PC-3 (cell line): ENCODE data around the gene PSMD10. TPM values are rescaled to one million over a fixed set of nuclear protein-coding genes. Genes with fewer than 3 reads are reported as not detected.

Source experiments
- ATAC-seq: fragments of 200-7000 bp; cut with Tn5 transposase; 2 replicates; pipeline ENCODE4 v1.9.1; 2020; ENCODE audit warnings: mild to moderate bottlenecking, moderate library complexity
- BruUV-seq: library from RNA; stranded (reverse); fragments of 400-500 nt; replicated peaks from 2 replicates; lab custom pipeline; 2021; lab: Mats Ljungman, UMichigan
- CTCF ChIA-PET: fragments of 300-600 bp; sonication (Branson Sonifier 250); formaldehyde crosslinking; loops from one replicate; lab custom pipeline; 2022; ENCODE audit warnings: antibody characterized with exemption; lab: Charles Lee
- POLR2A ChIA-PET: fragments of 300-600 bp; sonication (Branson Sonifier 250); formaldehyde crosslinking; loops from one replicate; lab custom pipeline; 2022; ENCODE audit warnings: antibody characterized with exemption; ENCODE audit not compliant: unreplicated experiment; lab: Charles Lee
- DNase-seq: peaks from one replicate; pipeline ENCODE4 v3.0.0-alpha.2; 2015
- H2AFZ ChIP-seq: fragments of 300-600 bp; sonication (generic); 2 replicates; pipeline ENCODE4 v1.6.0; 2016; ENCODE audit warnings: antibody characterized with exemption, low read length
- H3F3A ChIP-seq: fragments of 300-600 bp; sonication (generic); one replicate; pipeline ENCODE4 v1.6.0; 2017; ENCODE audit warnings: antibody characterized with exemption, low read length, control low read depth, mild to moderate bottlenecking; ENCODE audit not compliant: unreplicated experiment
- H3K27ac ChIP-seq: fragments of 300-600 bp; sonication (generic); 2 replicates; pipeline ENCODE4 v1.5.1; 2016; ENCODE audit warnings: mild to moderate bottlenecking, low read length
- H3K27me3 ChIP-seq: fragments of 300-600 bp; sonication (generic); 2 replicates; pipeline ENCODE4 v1.6.1; 2016; ENCODE audit warnings: low read length, mixed read lengths
- H3K36me3 ChIP-seq: fragments of 300-600 bp; sonication (generic); 2 replicates; pipeline ENCODE4 v1.6.1; 2016; ENCODE audit warnings: low read depth, mixed run types, low read length, mixed read lengths
- H3K4me1 ChIP-seq: fragments of 300-600 bp; sonication (generic); 2 replicates; pipeline ENCODE4 v1.5.1; 2016; ENCODE audit warnings: low read length; ENCODE audit not compliant: insufficient read depth
- H3K4me2 ChIP-seq: fragments of 300-600 bp; sonication (generic); 2 replicates; pipeline ENCODE4 v1.6.0; 2016; ENCODE audit warnings: low read length
- H3K4me3 ChIP-seq: fragments of 300-600 bp; sonication (generic); 2 replicates; pipeline ENCODE4 v1.5.1; 2016; ENCODE audit warnings: mild to moderate bottlenecking, low read length, mixed read lengths
- H3K79me2 ChIP-seq: fragments of 300-600 bp; sonication (generic); 2 replicates; pipeline ENCODE4 v1.6.1; 2017; ENCODE audit warnings: low read length, mixed read lengths
- H3K9ac ChIP-seq: fragments of 300-600 bp; sonication (generic); 2 replicates; pipeline ENCODE4 v1.6.0; 2016; ENCODE audit warnings: mild to moderate bottlenecking, low read length
- H3K9me2 ChIP-seq: fragments of 300-600 bp; sonication (generic); replicated peaks from 2 replicates; pipeline ENCODE4 v1.6.1; 2016; ENCODE audit warnings: mixed run types, low read length, mixed read lengths
- H3K9me3 ChIP-seq: fragments of 300-600 bp; sonication (generic); 2 replicates; pipeline ENCODE4 v1.6.1; 2016; ENCODE audit warnings: low read length, mixed read lengths
- H4K20me1 ChIP-seq: fragments of 300-600 bp; sonication (generic); 2 replicates; pipeline ENCODE4 v1.6.1; 2016; ENCODE audit warnings: low read length, mixed read lengths
- CTCF ChIP-seq: fragments of 300-600 bp; sonication (generic); conservative IDR thresholded peaks from 2 replicates; pipeline ENCODE4 v1.5.1; 2017; ENCODE audit warnings: antibody characterized with exemption, low read depth, mild to moderate bottlenecking, low read length
- EZH2 ChIP-seq: fragments of 300-600 bp; sonication (generic); IDR thresholded peaks from one replicate; pipeline ENCODE4 v1.6.1; 2017; ENCODE audit warnings: antibody characterized with exemption, mild to moderate bottlenecking, low read length; ENCODE audit not compliant: unreplicated experiment
- EZH2phosphoT487 ChIP-seq: fragments of 300-600 bp; sonication (generic); IDR thresholded peaks from 2 replicates; pipeline ENCODE4 v1.6.1; 2018; ENCODE audit warnings: mild to moderate bottlenecking, antibody characterized with exemption, low read length, borderline replicate concordance
- intact Hi-C: fragments of 100-400 bp; cut with micrococcal nuclease; formaldehyde crosslinking; loops from 2 replicates; pipeline ENCODE4 v1.9.0; 2023
- total RNA-seq: library from RNA; depleted of rRNA; stranded (reverse); fragments of >200 nt; gene quantifications from 2 replicates; pipeline ENCODE4 v1.2.3, GENCODE V29; 2014

PSMD10 gene
- total RNA-seq, 1 experiment from 2014 or later = 102 TPM

- Histone ChIP-seq H3K36me3 (peaks cover 12% of the 10 kb centered on the region), H3K27ac (no peak overlapping the region), H3K79me2 (no peaks in the 10 kb centered on the region), H4K20me1 (no peaks in the 10 kb centered on the region), H2AFZ (no peak overlapping the region), H3K9me2 (no peaks in the 10 kb centered on the region), H3K4me3 (no peak overlapping the region), H3K4me1 (no peaks in the 10 kb centered on the region), H3K4me2 (no peak overlapping the region), H3K9ac (no peak overlapping the region), H3F3A (no peaks in the 10 kb centered on the region), H3K9me3 (no peaks in the 10 kb centered on the region), H3K27me3 (no peaks in the 10 kb centered on the region)
- no TSS peak for BruUV-seq
- ChIA-PET CTCF (no interaction called here), POLR2A (no interaction called here)
- no peak for ATAC-seq
- DNase-seq = no peak
- intact Hi-C loops = no loop called here
- TF ChIP-seq EZH2 = no peak
- no peak for TF ChIP-seq EZH2phosphoT487
- TF ChIP-seq CTCF = no peak
Measured at GRCh38 chrX:108081110-108081509, 10.2 kb downstream of the PSMD10 start.

- Histone ChIP-seq H3K4me3 (no peak overlapping the region), H3K79me2 (no peaks in the 10 kb centered on the region), H3K27ac (0 out of 2 replicates have a peak overlapping the region, but pooled peaks have one; percentile 25), H2AFZ (peak overlapping the region; percentile 67; the same call in 1 of the 2 replicates), H3K4me1 (peaks cover 31% of the 10 kb centered on the region), H3K4me2 (peak overlapping the region; percentile 51; the same call in 1 of the 2 replicates), H3K9me2 (no peaks in the 10 kb centered on the region), H3K36me3 (no peaks in the 10 kb centered on the region), H3K9ac (no peak overlapping the region), H3K27me3 (no peaks in the 10 kb centered on the region), H4K20me1 (no peaks in the 10 kb centered on the region), H3F3A (no peaks in the 10 kb centered on the region), H3K9me3 (no peaks in the 10 kb centered on the region)
- intact Hi-C loops = loop anchor here (1.0 to 5.0 kb wide), 7 partner anchors 52 to 415 kb away; partner anchors contain the start of genes NCBP2L and TSC22D3
- DNase-seq (peak; percentile 59), ATAC-seq (peak; percentile 11; the same call in 1 of the 2 replicates)
- ChIA-PET CTCF (no interaction called here), POLR2A (no interaction called here)
- no TSS peak for BruUV-seq
- TF ChIP-seq CTCF (no peak), EZH2phosphoT487 (no peak), EZH2 (no peak)
Measured at GRCh38 chrX:108072746-108073145, 18.6 kb downstream of the PSMD10 start.

DNA sequence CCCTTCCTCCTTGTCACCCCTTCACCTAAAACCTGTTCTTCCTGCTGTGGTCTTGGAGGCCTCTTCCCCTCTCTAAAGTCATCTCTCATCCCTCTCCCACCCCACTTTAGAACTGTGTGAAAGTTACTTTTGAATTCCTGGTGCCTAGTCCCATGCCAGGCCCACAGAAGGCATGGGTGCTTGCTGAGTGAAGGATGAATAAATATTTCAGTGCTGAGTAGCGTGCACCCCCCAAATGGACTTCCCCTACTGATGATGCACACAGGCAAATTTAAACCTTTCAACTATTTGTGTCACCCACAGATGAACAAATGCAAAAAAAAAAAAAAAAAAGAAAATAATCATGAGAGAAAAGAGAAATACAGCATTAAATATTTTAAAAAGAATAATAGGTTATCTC is 19.8 kb downstream of the PSMD10 start:
- Histone ChIP-seq H3K4me2 (peak overlapping the region; percentile 39), H3K9ac (peak overlapping the region; percentile 43), H3K27ac (peak overlapping the region; percentile 52), H2AFZ (no peak overlapping the region), H3F3A (no peaks in the 10 kb centered on the region), H3K79me2 (no peaks in the 10 kb centered on the region), H3K27me3 (no peaks in the 10 kb centered on the region), H3K4me1 (peaks cover 31% of the 10 kb centered on the region), H3K9me3 (no peaks in the 10 kb centered on the region), H3K4me3 (no peak overlapping the region), H4K20me1 (no peaks in the 10 kb centered on the region), H3K9me2 (no peaks in the 10 kb centered on the region), H3K36me3 (no peaks in the 10 kb centered on the region)
- CTCF ChIA-PET = interaction anchor here (0.6 kb wide), 1 partner anchor 51 kb away, joined by 5 read pairs; no protein-coding TSS in a partner anchor
- no peak for ATAC-seq
- TF ChIP-seq EZH2phosphoT487 = no peak
- TF ChIP-seq EZH2 = no peak
- no peak for TF ChIP-seq CTCF
- POLR2A ChIA-PET = no interaction called here
- BruUV-seq = no TSS peak
- intact Hi-C loops = loop anchor here (1.0 to 5.0 kb wide), 6 partner anchors 35 to 414 kb away; partner anchors contain the start of genes NCBP2L and TSC22D3
- no peak for DNase-seq
